ENCODE data around the gene KRT76.

Gene KRT76

GRCh38 chr12:52776913-52777395, at the start of gene KRT76:
Gene KRT76 (minus strand): TSS chr12:52777345. CDS start chr12:52777291, 54 bp downstream.
- DNase-seq (ENCODE audit: low read depth): no peak

GRCh38 chr12:52825961-52826360, 48.8 kb upstream of the KRT76 start:
- DNase-seq (ENCODE audit: low read depth): no peak

GRCh38 chr12:52824741-52825410, 47.7 kb upstream of the KRT76 start:
- no peak for DNase-seq (ENCODE audit: low read depth)

DNA sequence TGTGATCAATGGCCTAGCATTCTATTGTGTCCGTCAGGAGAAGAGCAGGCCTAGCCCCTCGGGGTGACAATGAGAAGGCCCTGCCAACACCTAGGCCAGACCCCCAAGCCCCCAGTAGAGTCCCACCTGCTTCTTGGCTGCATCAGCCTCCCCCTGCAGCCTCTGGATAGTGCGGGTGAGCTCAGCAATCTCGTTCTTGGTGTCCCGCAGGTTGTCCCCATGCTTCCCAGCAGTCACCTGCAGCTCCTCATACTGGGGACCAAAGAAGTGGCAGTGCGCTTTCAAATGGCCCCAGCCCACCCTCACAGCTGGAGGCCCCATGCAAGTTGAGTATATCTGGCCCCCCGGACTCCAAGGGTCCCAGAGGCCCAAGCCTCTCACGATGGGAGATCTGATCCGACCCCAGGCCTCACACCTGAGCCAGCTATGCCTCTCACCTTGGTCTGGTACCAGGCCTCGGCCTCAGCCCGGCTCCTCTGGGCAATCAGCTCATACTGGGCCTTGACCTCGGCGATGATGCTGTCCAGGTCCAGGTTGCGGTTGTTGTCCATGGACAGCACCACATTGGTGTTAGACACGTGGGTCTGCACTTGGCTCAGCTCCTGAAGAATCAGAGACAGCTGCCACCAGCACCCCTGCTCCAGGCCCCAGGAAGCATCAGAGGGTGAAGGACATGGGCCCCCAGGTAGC, 46.8 kb upstream of the KRT76 start:
- DNase-seq (ENCODE audit: low read depth): no peak

- DNase-seq (ENCODE audit: low read depth): no peak
Observed at GRCh38 chr12:52822771-52823510, 45.8 kb upstream of the KRT76 start.

GRCh38 chr12:52821826-52822660, 44.9 kb upstream of the KRT76 start:
- no peak for DNase-seq (ENCODE audit: low read depth)

DNA sequence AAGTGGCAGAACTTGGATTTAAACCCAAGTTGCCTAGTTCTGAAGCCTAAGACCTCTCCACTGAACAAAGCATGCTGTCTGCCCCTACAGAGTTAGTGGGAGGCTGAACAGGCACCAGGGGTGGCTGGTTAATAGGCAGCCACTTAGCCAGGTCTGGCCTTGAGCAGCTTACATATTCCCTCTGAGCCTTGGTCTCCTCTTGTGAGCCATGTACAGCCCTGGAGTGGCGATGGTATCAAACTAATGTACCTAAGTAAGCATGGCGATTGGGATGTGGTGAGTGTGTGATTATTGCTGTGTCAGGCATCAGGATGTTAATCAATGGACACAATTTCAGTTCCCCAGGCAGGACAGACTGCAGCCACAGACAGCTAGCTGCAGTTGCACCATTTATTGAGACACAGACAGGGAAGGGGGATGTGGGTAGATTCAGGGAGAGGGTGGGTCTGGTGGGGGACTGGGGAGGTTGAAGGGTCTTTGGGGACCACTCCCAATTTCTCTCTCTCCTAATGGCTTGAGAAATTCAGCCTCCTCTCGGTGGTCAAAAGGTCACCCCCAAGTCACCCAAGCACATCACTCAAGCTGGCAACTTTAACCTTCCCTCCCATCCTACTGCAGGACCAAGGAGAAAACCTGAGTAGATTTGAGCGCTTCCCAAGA, 44.1 kb upstream of the KRT76 start:
- no peak for DNase-seq (ENCODE audit: low read depth)

DNA sequence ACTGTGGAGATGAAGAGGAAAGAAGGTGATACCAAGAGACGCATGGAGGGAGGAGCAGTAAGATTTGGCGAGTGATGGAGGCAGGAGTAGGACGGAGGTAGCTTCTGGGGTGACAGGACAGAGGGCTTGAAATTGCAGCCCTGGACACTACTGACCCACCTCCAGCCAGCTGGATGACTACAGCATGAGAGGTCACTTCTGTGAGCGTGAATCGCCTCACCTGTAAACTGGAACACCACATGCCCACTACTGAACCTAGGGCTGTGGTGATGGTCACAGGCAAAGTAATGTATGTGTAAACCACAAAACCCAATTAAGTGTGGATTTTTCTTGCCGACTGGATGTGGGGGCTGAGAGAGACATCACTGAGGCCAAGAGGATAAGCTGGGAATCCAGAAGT, 43.4 kb upstream of the KRT76 start:
- DNase-seq (ENCODE audit: low read depth): no peak

DNA sequence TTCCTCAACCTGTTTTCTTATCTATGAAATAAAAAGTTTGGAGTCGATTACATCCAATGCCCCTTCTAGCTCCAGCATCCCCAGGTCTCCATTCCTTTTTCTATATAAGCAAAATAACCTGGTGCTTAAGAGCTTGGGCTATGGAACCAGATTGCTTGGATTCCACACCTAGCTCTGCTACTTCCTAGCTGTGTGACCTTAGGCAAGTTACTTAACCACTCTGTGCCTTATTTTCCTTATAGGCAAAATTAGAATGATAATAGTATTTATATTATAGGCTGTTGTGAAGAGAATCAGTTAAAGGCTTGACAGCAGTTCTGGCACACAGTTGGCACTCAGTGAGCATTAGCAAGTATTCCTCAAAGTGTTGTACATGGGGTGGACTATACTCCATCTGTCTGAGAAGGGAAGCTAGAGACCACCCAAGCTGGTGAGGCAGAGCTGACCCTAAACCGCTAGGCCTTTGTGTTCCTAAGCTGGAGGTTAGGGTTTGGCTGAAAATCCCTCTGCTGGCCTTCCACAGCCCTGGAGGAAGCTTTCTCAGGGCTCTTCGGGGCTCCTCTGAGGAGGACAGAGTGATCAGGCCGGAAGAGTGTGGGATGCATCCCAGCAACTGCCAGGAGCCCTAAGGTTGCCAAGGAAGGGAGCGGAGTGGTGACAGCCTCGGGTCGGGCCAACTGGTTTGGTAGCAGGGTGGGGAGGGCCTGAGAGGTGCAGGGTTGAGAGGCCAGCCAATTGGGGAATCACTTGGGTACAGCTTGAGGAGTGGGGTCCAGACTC, 42.8 kb upstream of the KRT76 start:
- DNase-seq (ENCODE audit: low read depth): no peak

DNA sequence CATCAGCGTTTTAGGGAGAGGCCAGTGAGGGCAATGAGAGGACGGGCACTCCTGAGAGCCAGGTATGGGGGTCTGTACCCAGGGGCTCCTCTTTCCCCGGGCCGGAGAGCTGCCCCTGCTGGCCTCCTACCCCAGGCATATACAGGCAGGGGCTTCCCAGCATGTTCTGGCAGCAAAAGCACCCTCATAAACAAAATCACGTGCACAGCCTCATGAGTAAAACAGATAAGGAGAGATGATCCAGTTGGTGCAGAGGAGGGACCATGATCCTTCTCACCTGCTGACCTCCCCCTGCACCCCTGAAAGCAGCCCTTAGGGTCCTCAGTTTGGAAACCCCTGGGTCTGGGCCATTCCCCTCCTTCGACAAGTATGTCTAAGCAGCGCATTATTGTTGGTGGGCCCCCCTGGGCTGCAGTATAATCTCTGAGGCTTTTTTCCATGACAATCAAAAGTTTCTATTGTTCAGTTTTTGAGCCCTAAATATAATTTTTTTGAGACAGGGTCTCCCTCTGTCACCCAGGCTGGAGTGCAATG, 41.8 kb upstream of the KRT76 start:
- DNase-seq (ENCODE audit: low read depth): no peak

- no peak for DNase-seq (ENCODE audit: low read depth)
Observed at GRCh38 chr12:52818388-52818787, 41.2 kb upstream of the KRT76 start.

GRCh38 chr12:52817699-52818238, 40.6 kb upstream of the KRT76 start:
- DNase-seq (ENCODE audit: low read depth): no peak

GRCh38 chr12:52817003-52817698, 40.0 kb upstream of the KRT76 start:
- DNase-seq (ENCODE audit: low read depth): no peak

- DNase-seq (ENCODE audit: low read depth): no peak
Observed at GRCh38 chr12:52815676-52816588, 38.8 kb upstream of the KRT76 start.

GRCh38 chr12:52815161-52815560, 38.0 kb upstream of the KRT76 start:
- DNase-seq (ENCODE audit: low read depth): no peak

DNA sequence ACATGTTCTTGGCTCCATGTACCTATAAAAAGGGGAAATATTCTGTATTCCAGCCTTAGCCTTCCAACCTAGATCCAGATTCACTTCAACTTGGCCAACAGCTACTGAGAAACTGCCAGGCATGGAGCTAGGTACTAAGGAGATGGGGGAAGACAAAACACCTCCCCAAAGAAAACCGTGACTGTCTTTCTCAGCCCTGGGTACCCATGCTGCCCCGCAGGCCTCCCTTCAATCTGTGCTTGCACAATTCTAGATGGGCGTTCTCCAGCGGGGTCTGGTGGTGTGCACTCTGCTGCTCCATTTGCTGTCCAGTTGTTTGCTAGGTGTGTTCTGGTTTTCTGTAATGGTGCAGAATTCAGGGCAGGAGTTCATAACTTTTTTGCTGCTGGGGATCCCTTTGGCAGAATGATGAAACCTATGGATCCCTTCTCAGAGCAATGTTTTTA, 37.6 kb upstream of the KRT76 start:
- no peak for DNase-seq (ENCODE audit: low read depth)

- no peak for DNase-seq (ENCODE audit: low read depth)
Observed at GRCh38 chr12:52813885-52814709, 37.0 kb upstream of the KRT76 start, which contains the start of gene KRT4. Gene KRT4 (minus strand): TSS chr12:52814116. CDS start chr12:52814058, 58 bp downstream.

Data from HS-27A (cell line).